GM19395 (cell line): ENCODE results near the gene SBK3.

Experiments
- ATAC-seq: cut with Tn5 transposase; IDR thresholded peaks from one replicate; pipeline ENCODE4 v1.9.1; 2021; ENCODE audit warnings: mild to moderate bottlenecking, moderate library complexity; ENCODE audit not compliant: unreplicated experiment

SBK3 gene

GRCh38 chr19:55491546-55492360 is 53.6 kb downstream of the SBK3 start:
- no peak for ATAC-seq
